IMR-90 (cell line): ENCODE measurements around the gene C10orf88. TPM values are rescaled to one million over a fixed set of nuclear protein-coding genes. Genes with fewer than 3 reads are reported as not detected.

ENCODE experiments used
- ATAC-seq: fragments of 200-7000 bp; cut with Tn5 transposase; 2 replicates; pipeline ENCODE4 v1.9.1; 2020; ENCODE audit warnings: low read depth, mild to moderate bottlenecking, moderate library complexity
- BruUV-seq: library from RNA; stranded (reverse); fragments of 400-500 nt; replicated peaks from 2 replicates; lab custom pipeline; 2021; lab: Mats Ljungman, UMichigan
- CTCF ChIA-PET: fragments of 300-600 bp; formaldehyde crosslinking; extraction: SDS; loops from one replicate; lab custom pipeline; 2021; ENCODE audit warnings: antibody characterized with exemption; lab: Yijun Ruan, JAX
- POLR2A ChIA-PET: fragments of 300-600 bp; sonication (Branson Sonifier 250); formaldehyde crosslinking; loops from one replicate; lab custom pipeline; 2022; ENCODE audit warnings: antibody characterized with exemption; ENCODE audit not compliant: unreplicated experiment; lab: Charles Lee
- DNase-seq: peaks from one replicate; pipeline ENCODE4 v3.0.0; 2013
- H2AFZ ChIP-seq: replicated peaks from 2 replicates; pipeline ENCODE3; 2013; ENCODE audit warnings: low read length, mild to moderate bottlenecking; ENCODE audit not compliant: poor library complexity
- H2AK5ac ChIP-seq: 2 replicates; pipeline ENCODE4 v1.6.1; 2013; ENCODE audit warnings: low read depth, low read length, inconsistent platforms
- H2AK9ac ChIP-seq: replicated peaks from 2 replicates; pipeline ENCODE3; 2013; ENCODE audit warnings: mild to moderate bottlenecking, low read depth, low read length, moderate library complexity; ENCODE audit not compliant: poor library complexity
- H2BK120ac ChIP-seq: 2 replicates; pipeline ENCODE4 v1.6.1; 2013; ENCODE audit warnings: low read depth, low read length, inconsistent platforms
- H2BK15ac ChIP-seq: 3 replicates; pipeline ENCODE4 v1.6.1; 2013; ENCODE audit warnings: low read depth, low read length, inconsistent platforms
- H2BK20ac ChIP-seq: 2 replicates; pipeline ENCODE4 v1.6.1; 2013; ENCODE audit warnings: low read depth, mild to moderate bottlenecking, inconsistent platforms, low read length, moderate library complexity
- H2BK5ac ChIP-seq: 2 replicates; pipeline ENCODE4 v1.6.1; 2013; ENCODE audit warnings: mild to moderate bottlenecking, low read depth, low read length, inconsistent platforms; ENCODE audit not compliant: poor library complexity, severe bottlenecking
- H3K14ac ChIP-seq: replicated peaks from 2 replicates; pipeline ENCODE4 v1.6.1; 2013; ENCODE audit warnings: low read depth, low read length, inconsistent platforms
- H3K18ac ChIP-seq: 2 replicates; pipeline ENCODE4 v1.6.1; 2013; ENCODE audit warnings: low read depth, low read length, control low read depth
- H3K23ac ChIP-seq: 2 replicates; pipeline ENCODE4 v1.6.1; 2013; ENCODE audit warnings: low read depth, low read length, inconsistent platforms
- H3K27ac ChIP-seq: 2 replicates; pipeline ENCODE4 v1.5.1; 2013; ENCODE audit warnings: mild to moderate bottlenecking, control low read depth, low read length; ENCODE audit not compliant: insufficient read depth
- H3K27me3 ChIP-seq: 2 replicates; pipeline ENCODE4 v1.6.1; 2013; ENCODE audit warnings: low read length; ENCODE audit not compliant: control insufficient read depth, insufficient read depth
- H3K36me3 ChIP-seq: 2 replicates; pipeline ENCODE4 v1.6.1; 2013; ENCODE audit warnings: low read length, mixed read lengths; ENCODE audit not compliant: control insufficient read depth, insufficient read depth
- H3K4ac ChIP-seq: 2 replicates; pipeline ENCODE4 v1.6.1; 2013; ENCODE audit warnings: low read depth, low read length, inconsistent platforms
- H3K4me1 ChIP-seq: 2 replicates; pipeline ENCODE4 v1.6.1; 2013; ENCODE audit warnings: low read length, mixed read lengths; ENCODE audit not compliant: control insufficient read depth, insufficient read depth
- H3K4me2 ChIP-seq: 2 replicates; pipeline ENCODE4 v1.6.1; 2013; ENCODE audit warnings: low read depth, mild to moderate bottlenecking, control low read depth, low read length, moderate library complexity
- H3K4me3 ChIP-seq: 2 replicates; pipeline ENCODE4 v1.5.1; 2013; ENCODE audit warnings: low read depth, mild to moderate bottlenecking, control low read depth, low read length, moderate library complexity; ENCODE audit not compliant: insufficient read depth
- H3K56ac ChIP-seq: 2 replicates; pipeline ENCODE4 v1.6.1; 2013; ENCODE audit warnings: low read length, inconsistent platforms; ENCODE audit not compliant: insufficient read depth; ENCODE audit errors: extremely low read depth
- H3K79me1 ChIP-seq, 2 experiments: 2 replicates each; pipeline ENCODE4 v1.6.1; 2013; ENCODE audit warnings: low read length in 2 of 2, inconsistent platforms in 1 of 2, low read depth in 1 of 2
- H3K9ac ChIP-seq: 2 replicates; pipeline ENCODE4 v1.6.1; 2013; ENCODE audit warnings: low read depth, low read length, control low read depth
- H3K9me1 ChIP-seq: 2 replicates; pipeline ENCODE4 v1.6.1; 2013; ENCODE audit warnings: low read length, inconsistent platforms; ENCODE audit not compliant: insufficient read depth
- H3K9me3 ChIP-seq: 2 replicates; pipeline ENCODE4 v1.6.1; 2013; ENCODE audit warnings: low read length; ENCODE audit not compliant: control insufficient read depth, insufficient read depth
- H4K20me1 ChIP-seq: 2 replicates; pipeline ENCODE4 v1.6.1; 2013; ENCODE audit warnings: low read length, inconsistent platforms; ENCODE audit not compliant: insufficient read depth
- H4K5ac ChIP-seq: 2 replicates; pipeline ENCODE4 v1.6.1; 2013; ENCODE audit warnings: mild to moderate bottlenecking, low read depth, low read length, control low read depth
- H4K8ac ChIP-seq, 2 experiments: 2 replicates each; pipeline ENCODE4 v1.6.1; 2013; ENCODE audit warnings: low read depth in 2 of 2, low read length in 2 of 2, control low read depth in 1 of 2, inconsistent platforms in 1 of 2
- H4K91ac ChIP-seq: 2 replicates; pipeline ENCODE4 v1.6.1; 2013; ENCODE audit warnings: low read depth, low read length, inconsistent platforms; ENCODE audit not compliant: insufficient read depth
- MAFK ChIP-seq: IDR thresholded peaks from 2 replicates; pipeline ENCODE4 v1.6.1; 2012; ENCODE audit warnings: low read depth, low read length, improper control_type of control experiment
- WGBS, 2 experiments: methylation state at CpG; one replicate each; pipeline versions ENCODE4 v1.1.5 to v1.1.7; 2013; ENCODE audit warnings: missing lambda C conversion rate in 2 of 2; ENCODE audit not compliant: insufficient read length in 1 of 2; ENCODE audit errors: extremely low coverage in 2 of 2; 5-methylcytosine and 5-hydroxymethylcytosine counted together
- dilution Hi-C: fragments of 300-500 bp; cut with HindIII; formaldehyde crosslinking; loops from one replicate; pipeline ENCODE4 v1.14.3; 2018; ENCODE audit warnings: low sequenced_read_pairs; ENCODE audit not compliant: unreplicated experiment
- in situ Hi-C: fragments of 300-500 bp; cut with MboI; formaldehyde crosslinking; loops from 3 replicates; pipeline ENCODE4 v1.14.3; 2019; ENCODE audit warnings: low sequenced_read_pairs, inconsistent platforms, mixed read lengths
- intact Hi-C: fragments of 100-400 bp; cut with micrococcal nuclease; formaldehyde crosslinking; loops from 2 replicates; pipeline ENCODE4 v1.10.0; 2022
- polyA plus RNA-seq, 3 experiments: library from polyadenylated mRNA; depleted of rRNA; stranded (reverse); fragments of >200 nt; gene quantifications; 2 replicates each; pipeline ENCODE4 v1.2.3, GENCODE V29; 2012; ENCODE audit warnings: low replicate concordance in 1 of 3
- total RNA-seq: library from RNA; depleted of rRNA; stranded (reverse); fragments of >200 nt; gene quantifications from 2 replicates; pipeline ENCODE4 v1.2.3, GENCODE V29; 2012
- TF ChIP-seq, protein P1 (sequence below): fragments of 150-350 bp; IDR thresholded peaks from 2 replicates; pipeline ENCODE4 v1.6.1; 2016; ENCODE audit warnings: low read depth, mild to moderate bottlenecking, low read length, moderate library complexity, borderline replicate concordance

The C10orf88 gene
- total and polyA plus RNA-seq, 2 of the 4 experiments (the other 2 are of a cell fraction): 5.9 to 12.2 TPM

DNA sequence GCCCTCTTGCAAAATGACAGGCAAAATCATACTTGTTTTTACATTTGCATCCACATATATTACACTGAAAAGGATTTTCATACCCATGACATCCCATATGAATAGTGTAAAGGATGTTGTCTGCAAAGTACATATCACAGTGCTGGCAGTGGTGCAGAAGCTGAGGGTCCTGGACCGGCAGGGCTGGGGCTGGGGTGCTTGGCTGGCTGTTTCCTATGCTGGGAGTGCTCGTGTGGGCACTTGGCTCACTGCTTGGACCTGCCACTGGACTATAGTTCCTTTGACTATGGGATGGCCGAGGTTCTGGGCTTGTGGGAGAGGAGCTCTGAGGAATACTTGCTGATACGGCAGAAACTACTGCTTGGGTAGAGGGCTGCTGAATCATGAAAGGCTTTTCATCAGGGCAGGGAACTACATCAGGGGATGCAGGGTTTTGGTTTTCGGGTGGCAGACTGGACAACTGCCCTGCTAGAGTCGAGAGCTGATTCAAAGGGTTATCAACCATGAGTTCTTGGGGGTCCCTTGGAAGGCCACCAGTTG is 39.8 kb upstream of the C10orf88 start:
- no peak for ATAC-seq
- 100% methylated on average over 3 of the region's 6 CpGs; no CpG with 5 or more reads in 1 of the 2 experiments for WGBS, 2 experiments
- Histone ChIP-seq H2AK5ac (no peak overlapping the region), H2AK9ac (no peak overlapping the region), H3K79me1 (peaks cover 9 to 13% of the 10 kb centered on the region in 2 experiments; a peak in 1 of 4 replicates), H3K9me1 (no peaks in the 10 kb centered on the region), H4K20me1 (no peaks in the 10 kb centered on the region), H3K56ac (no peak overlapping the region), H4K5ac (no peak overlapping the region), H3K18ac (no peak overlapping the region), H2BK120ac (no peak overlapping the region), H3K36me3 (peaks cover 15% of the 10 kb centered on the region), H3K4me2 (no peak overlapping the region), H3K14ac (no peak overlapping the region), H2BK20ac (no peak overlapping the region), H4K8ac (no peak overlapping the region), H2BK15ac (no peak overlapping the region), H3K9me3 (no peaks in the 10 kb centered on the region), H4K91ac (no peak overlapping the region), H3K9ac (no peak overlapping the region), H2BK5ac (no peak overlapping the region), H3K4me1 (no peaks in the 10 kb centered on the region; the same call in 1 of the 2 replicates), H3K27ac (no peak overlapping the region), H3K27me3 (no peaks in the 10 kb centered on the region), H3K23ac (no peak overlapping the region), H2AFZ (no peak overlapping the region), H3K4ac (no peak overlapping the region), H3K4me3 (no peak overlapping the region)
- no peak for DNase-seq
- intact Hi-C loops: no loop called here
- BruUV-seq: no TSS peak
- TF ChIP-seq, protein P1, sequence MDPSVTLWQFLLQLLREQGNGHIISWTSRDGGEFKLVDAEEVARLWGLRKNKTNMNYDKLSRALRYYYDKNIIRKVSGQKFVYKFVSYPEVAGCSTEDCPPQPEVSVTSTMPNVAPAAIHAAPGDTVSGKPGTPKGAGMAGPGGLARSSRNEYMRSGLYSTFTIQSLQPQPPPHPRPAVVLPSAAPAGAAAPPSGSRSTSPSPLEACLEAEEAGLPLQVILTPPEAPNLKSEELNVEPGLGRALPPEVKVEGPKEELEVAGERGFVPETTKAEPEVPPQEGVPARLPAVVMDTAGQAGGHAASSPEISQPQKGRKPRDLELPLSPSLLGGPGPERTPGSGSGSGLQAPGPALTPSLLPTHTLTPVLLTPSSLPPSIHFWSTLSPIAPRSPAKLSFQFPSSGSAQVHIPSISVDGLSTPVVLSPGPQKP: no peak
- peak; percentile 68; the same call in 1 of the 2 replicates for TF ChIP-seq MAFK
- POLR2A ChIA-PET: no interaction called here
- in situ Hi-C loops: no loop called here
- dilution Hi-C loops: no loop called here
- CTCF ChIA-PET: no interaction called here
